Activated CD4-positive, alpha-beta T cell treated with anti-CD3 and anti-CD28 coated beads, Interleukin-10, Interleukin-2, amounts not matched to agents 100 ng/mL and 50 ng/mL, durations not matched to agents 16 hours and 8 hours (primary cell): Measurements from ENCODE around the gene LMTK2.

Source experiments
- DNase-seq: peaks from one replicate; pipeline ENCODE4 v3.0.0-alpha.2; 2020

The LMTK2 gene

GRCh38 chr7:98106647-98107312 is at the start of gene LMTK2:
Gene LMTK2, plus strand, starts transcription at chr7:98106862. Its CDS starts 316 bp downstream, at chr7:98107178.
- peak; percentile 95 for DNase-seq

GRCh38 chr7:98057157-98057556 is 49.5 kb upstream of the LMTK2 start:
- DNase-seq = no peak

- no peak for DNase-seq
These were observed 48.5 kb upstream of the LMTK2 start for GRCh38 chr7:98058186-98058585.

- DNase-seq = no peak
These were observed 42.4 kb upstream of the LMTK2 start for GRCh38 chr7:98064233-98064632.

- DNase-seq = no peak
These were observed 40.5 kb upstream of the LMTK2 start for GRCh38 chr7:98066208-98066607.

- no peak for DNase-seq
These were observed 39.6 kb upstream of the LMTK2 start for GRCh38 chr7:98066934-98067507.

GRCh38 chr7:98073047-98073446 is 33.6 kb upstream of the LMTK2 start:
- no peak for DNase-seq

- no peak for DNase-seq
These were observed 30.9 kb upstream of the LMTK2 start for GRCh38 chr7:98075801-98076200.

GRCh38 chr7:98077762-98078161 is 28.9 kb upstream of the LMTK2 start:
- DNase-seq = no peak

GRCh38 chr7:98078197-98078870 is 28.3 kb upstream of the LMTK2 start:
- no peak for DNase-seq

GRCh38 chr7:98079891-98080648 is 26.6 kb upstream of the LMTK2 start:
- DNase-seq = no peak

- no peak for DNase-seq
These were observed 25.3 kb upstream of the LMTK2 start for GRCh38 chr7:98081319-98081718.

- DNase-seq = no peak
These were observed 22.0 kb upstream of the LMTK2 start for GRCh38 chr7:98084631-98085030.

- no peak for DNase-seq
These were observed 21.0 kb upstream of the LMTK2 start for GRCh38 chr7:98085674-98086073.

- no peak for DNase-seq
These were observed 20.4 kb upstream of the LMTK2 start for GRCh38 chr7:98086281-98086718.

- DNase-seq = no peak
These were observed 18.6 kb upstream of the LMTK2 start for GRCh38 chr7:98088109-98088508.

GRCh38 chr7:98090116-98090515 is 16.5 kb upstream of the LMTK2 start:
- no peak for DNase-seq

GRCh38 chr7:98091061-98091460 is 15.6 kb upstream of the LMTK2 start:
- no peak for DNase-seq

GRCh38 chr7:98091523-98091922 is 15.1 kb upstream of the LMTK2 start:
- DNase-seq = no peak

- no peak for DNase-seq
These were observed 9.5 kb upstream of the LMTK2 start for GRCh38 chr7:98097042-98097645.

- no peak for DNase-seq
These were observed 6.6 kb upstream of the LMTK2 start for GRCh38 chr7:98100088-98100487.

- no peak for DNase-seq
These were observed 4.5 kb upstream of the LMTK2 start for GRCh38 chr7:98102170-98102569.

- peak; percentile 6 for DNase-seq
These were observed 619 bp upstream of the LMTK2 start for GRCh38 chr7:98105942-98106544.
